Central memory CD4-positive, alpha-beta T cell (primary cell): ENCODE measurements around the gene HECW1.
A peak's percentile ranks its signal among the peaks of the same experiment; 100 is the strongest.

Experiments used
- DNase-seq: peaks from one replicate; pipeline ENCODE4 v3.0.0; 2022

The HECW1 gene

GRCh38 chr7:43384616-43385308, 272.3 kb downstream of the HECW1 start:
- no peak for DNase-seq

GRCh38 chr7:43385309-43385680, 272.8 kb downstream of the HECW1 start:
- no peak for DNase-seq

GRCh38 chr7:43385856-43386255, 273.4 kb downstream of the HECW1 start:
- DNase-seq = no peak

- DNase-seq = no peak
Measured at GRCh38 chr7:43387932-43388331, 275.5 kb downstream of the HECW1 start.

DNA sequence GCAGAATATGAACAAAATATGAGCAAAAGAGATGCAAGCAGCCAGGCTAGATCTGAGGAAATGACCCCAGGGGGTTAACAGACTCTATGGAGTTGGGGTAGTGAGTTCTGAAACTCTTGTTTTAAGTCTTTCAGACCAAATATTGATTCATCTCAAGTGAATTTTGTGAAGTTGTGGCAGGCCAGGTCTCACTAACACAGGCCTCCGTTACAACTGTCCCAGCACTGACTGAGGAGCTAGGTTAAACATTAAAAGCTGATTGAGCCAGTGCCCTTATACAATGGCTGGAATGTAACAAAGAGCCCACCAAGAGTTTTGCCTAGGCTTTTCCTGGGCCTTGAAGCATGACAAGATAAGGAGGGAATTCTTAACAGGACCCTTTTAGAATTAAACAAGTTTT, 278.1 kb downstream of the HECW1 start:
- DNase-seq = no peak

DNA sequence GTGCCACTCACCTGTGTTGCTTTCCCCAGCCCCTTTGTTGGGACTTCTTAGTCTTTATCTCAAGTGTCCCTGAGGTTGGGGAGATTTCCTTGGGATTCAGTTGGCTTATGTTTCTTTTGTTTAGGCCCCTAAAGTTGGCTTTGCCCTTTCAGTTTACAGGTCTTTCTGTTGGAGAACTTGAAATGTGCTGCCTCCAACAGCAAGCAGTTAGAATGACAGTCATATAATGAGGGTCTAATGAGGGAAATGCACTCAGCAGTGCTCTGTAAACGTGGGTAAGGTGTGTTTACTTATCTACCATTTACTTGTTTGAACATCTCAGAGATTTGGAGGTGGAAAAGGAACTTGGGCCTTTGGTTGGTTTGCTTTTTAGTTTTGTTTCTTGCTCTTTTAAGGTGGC, 279.1 kb downstream of the HECW1 start:
- no peak for DNase-seq

DNA sequence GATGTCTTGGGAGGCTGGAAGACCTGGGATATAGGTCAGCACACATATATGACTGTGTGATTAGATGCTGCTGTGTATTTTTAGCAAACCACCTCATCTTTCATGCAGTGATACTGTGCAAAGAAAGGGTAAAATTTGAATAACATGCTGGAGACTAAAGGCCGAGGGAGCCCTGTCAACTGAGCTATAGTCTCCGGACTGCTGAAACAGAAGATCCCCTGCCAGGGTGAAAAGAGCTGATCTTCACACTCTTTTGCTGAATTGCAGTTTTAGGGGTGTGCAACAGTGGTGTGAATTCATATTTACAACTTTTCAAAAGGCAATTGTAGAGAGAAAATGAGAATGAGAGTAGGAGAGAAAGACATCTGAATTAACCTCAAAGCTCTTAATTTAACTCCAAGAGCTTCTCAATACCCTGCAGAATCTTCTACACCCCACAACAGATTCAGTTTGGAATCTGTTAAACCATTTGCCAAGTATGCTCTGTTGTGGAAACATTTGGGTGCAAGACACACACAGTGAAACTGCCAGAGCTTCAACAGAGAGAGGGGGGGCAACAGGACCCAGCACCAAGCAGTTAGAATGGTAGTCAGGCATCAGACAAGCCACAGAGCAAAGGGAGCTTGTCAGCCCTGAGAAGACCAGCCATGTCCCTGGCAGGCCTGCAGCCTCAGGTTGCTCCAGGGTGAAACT, 280.3 kb downstream of the HECW1 start:
- no peak for DNase-seq

- no peak for DNase-seq
Measured at GRCh38 chr7:43394441-43395130, 282.1 kb downstream of the HECW1 start.

GRCh38 chr7:43395351-43395750, 282.9 kb downstream of the HECW1 start:
- DNase-seq = no peak

GRCh38 chr7:43396187-43396740, 283.8 kb downstream of the HECW1 start:
- DNase-seq = no peak

DNA sequence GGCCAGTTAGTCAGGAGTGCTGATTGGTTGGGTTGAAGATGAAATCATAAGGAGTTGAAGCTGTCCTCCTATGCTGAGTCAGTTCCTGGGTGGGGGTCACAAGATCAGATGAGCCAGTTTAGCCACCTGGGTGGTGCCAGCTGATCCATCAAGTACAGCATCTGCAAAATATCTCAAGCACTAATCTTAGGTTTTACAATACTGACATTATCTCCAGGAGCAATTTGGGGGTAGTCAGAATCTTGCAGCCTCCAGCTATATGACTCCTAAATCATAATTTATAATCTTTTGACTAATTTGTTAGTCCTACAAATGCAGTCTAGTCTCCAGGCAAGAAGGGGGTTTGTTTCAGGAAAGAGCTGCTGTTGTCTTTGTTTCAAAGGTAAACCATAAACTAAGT, 286.4 kb downstream of the HECW1 start:
- no peak for DNase-seq

DNA sequence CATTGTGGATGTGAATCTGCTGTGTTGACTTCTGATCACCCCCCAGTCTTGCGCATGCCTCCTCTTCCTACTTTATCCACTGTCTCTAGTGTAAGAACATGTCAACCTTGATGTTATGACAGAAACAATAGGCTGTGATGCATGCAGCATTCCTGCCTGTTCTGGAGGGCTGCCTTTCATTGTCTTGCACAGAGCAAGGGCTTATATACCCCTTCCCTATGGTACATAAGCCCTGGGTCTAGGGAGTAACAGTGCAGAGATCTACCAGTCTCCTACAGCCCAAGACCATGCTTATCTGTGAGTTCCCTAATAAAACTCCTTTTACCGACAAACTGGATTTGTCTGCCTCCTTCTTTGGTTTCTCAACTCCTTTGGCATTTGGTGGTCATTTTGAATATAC, 293.5 kb downstream of the HECW1 start:
- DNase-seq = no peak

DNA sequence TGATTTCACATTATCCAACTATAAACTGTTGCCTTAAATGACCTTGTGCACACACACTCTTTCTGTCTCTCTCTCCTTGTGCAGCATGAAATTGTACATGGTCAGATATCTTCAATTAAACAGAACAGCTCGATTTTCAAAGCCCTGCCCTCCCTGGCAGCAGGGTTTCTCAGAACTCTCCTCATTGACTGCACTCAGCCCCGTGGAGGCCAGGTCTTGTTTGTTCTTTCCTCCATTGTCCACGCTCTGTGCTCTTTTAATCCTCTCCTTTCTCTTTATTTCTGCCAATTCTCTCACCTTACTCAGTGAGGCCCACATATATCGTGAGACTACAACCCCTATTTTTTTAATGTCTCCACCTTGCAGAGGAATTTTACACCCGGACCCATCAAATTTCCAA, 294.5 kb downstream of the HECW1 start:
- DNase-seq = no peak

GRCh38 chr7:43408981-43409380, 296.5 kb downstream of the HECW1 start:
- no peak for DNase-seq

- no peak for DNase-seq
Measured at GRCh38 chr7:43417455-43417854, 305.0 kb downstream of the HECW1 start.

- DNase-seq = no peak
Measured at GRCh38 chr7:43430411-43430810, 318.0 kb downstream of the HECW1 start.

DNA sequence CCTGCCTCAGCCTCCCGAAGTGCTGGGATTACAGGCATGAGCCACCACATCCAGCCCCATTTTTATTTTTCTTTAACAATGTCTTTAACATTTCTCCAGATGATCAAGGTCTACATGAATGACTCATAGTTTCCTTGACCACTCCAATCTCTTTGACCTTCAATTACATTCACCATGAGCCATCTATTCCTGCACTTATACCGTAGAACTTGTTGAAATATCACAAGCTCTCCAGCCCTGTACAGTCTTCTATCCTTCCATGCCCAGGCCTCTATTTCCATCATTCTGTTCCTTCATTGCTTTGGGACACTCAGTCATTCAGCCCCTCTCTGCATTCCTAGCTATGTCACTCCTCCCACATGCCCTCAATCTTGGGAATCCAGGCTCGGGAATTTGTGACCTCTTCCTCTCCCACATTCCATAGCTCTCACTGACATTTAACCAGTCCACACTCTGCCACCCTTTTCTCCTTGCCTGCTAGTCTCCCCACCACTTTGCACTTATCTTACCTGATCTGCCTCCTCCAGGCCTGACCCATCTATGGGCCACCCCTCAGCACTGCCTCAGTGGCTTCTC, 318.7 kb downstream of the HECW1 start:
- no peak for DNase-seq

DNA sequence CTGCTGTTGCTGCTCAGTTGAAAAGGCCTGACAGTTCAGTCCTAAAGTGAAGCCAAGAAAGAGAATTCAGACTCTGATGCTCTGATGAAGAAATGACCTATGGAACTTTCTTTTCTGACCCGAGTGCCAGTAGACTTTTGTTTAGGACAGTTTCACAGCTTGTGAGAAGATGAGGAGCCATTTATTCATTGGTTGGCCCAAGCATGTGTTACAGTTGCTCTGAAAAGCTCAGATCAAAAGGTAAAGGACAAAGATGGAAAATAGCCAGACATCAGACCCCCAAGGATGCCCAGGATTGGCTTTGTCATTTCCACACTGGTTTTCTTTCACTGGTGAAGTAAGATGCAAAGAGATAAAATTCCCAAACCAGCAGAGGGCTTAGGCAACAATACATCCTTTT, 321.2 kb downstream of the HECW1 start:
- DNase-seq = no peak

GRCh38 chr7:43437001-43437400, 324.6 kb downstream of the HECW1 start:
- DNase-seq = no peak

DNA sequence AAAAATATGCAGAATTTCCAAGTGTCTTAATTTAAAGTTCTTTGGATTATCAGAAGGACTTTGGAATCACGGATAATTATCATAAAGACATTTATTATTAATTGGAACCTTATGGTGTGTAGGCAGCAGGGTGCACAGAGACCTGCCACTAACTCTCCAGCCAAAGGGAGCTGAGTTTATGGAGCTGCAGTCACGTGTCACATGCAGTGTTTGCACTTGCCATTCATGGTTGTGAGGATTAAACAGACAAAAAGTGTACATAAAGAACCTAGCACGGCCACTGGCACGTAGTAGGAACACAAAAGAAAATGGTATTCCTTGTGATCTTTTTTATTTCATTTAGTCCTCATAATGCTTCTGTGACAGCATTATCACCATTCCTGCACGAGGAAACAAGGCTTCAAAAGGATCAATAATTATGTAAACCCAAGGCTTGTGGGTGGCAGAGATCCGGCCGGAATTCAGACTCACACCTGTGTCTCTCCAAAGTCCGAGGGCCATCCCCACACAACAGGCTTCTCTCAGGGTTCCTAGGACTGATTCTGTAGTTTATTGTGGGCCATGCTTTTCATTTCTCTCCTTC, 326.5 kb downstream of the HECW1 start:
- no peak for DNase-seq

DNA sequence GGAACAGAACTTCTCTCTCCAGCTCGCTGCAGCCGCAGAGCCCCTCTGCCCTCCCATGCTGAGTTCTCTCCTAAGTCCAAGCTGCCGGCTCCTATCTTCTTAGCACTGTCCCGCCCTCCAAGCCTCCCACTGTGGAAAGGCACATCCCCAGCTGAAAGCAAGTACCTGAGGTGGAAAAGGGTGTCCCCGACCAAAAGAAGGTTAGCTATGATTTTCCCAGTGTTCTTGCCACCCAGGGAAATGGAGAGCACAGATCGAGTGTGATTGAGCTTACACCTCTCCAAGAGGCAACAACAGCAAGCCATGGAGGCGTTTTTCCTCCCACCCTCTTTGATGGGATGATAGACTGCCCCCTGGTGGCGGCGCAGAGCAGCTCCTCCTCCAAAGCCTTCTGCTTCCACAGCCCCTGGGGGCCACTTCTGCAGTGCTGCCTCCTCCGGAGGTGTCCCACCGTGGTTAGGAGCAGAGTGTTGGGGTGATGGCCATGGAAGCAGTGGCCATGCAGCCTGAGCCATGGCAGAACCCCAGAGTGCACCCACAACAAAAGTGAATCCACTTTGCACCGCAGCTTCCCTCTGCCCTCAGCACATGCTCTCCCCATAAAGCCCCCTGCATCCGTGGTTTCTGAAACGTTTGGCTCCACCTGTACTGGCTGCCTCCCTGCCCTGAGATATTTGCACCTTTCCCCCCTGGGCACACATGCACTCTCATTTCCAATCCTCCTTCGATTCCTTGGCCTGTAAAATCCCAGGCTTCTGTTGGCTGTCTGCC, 327.4 kb downstream of the HECW1 start:
- peak; percentile 4 for DNase-seq
